ENCODE measurements around the gene PPP1R12A. TPM values are rescaled to one million over a fixed set of nuclear protein-coding genes. Genes with fewer than 3 reads are reported as not detected.

Gene PPP1R12A
- total and polyA plus RNA-seq, 9 of the 15 experiments (the other 6 are each of a cell fraction or from before 2014, with no cell fraction given), result 26.4 to 119 (median 53.3) TPM

DNA sequence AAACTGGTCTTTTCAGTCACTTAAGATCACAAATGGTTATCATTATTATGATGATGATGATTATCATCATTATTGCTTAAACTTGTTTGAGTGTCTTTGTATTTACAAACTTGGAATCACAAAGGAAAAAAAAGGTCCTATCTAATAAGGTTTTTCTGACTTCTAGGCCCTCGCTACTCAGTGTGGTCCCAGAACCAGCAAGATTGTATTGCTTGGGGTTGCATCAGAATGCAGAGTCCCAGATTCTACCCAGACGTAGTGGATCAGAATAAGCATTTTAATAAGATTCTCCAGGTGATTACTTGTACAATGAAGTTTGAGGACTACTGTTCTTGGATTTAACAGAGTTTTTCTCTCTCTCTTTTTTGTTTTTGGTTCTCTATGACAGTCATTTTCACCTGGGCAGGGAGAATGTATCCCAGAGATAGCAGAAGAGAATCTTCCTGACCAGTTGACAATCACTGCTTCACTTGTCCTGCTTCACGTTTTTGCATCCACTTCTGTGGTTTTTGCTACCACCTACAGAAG lies 29.3 kb upstream of the PPP1R12A start (continued):
- TF ChIP-seq, protein P1, sequence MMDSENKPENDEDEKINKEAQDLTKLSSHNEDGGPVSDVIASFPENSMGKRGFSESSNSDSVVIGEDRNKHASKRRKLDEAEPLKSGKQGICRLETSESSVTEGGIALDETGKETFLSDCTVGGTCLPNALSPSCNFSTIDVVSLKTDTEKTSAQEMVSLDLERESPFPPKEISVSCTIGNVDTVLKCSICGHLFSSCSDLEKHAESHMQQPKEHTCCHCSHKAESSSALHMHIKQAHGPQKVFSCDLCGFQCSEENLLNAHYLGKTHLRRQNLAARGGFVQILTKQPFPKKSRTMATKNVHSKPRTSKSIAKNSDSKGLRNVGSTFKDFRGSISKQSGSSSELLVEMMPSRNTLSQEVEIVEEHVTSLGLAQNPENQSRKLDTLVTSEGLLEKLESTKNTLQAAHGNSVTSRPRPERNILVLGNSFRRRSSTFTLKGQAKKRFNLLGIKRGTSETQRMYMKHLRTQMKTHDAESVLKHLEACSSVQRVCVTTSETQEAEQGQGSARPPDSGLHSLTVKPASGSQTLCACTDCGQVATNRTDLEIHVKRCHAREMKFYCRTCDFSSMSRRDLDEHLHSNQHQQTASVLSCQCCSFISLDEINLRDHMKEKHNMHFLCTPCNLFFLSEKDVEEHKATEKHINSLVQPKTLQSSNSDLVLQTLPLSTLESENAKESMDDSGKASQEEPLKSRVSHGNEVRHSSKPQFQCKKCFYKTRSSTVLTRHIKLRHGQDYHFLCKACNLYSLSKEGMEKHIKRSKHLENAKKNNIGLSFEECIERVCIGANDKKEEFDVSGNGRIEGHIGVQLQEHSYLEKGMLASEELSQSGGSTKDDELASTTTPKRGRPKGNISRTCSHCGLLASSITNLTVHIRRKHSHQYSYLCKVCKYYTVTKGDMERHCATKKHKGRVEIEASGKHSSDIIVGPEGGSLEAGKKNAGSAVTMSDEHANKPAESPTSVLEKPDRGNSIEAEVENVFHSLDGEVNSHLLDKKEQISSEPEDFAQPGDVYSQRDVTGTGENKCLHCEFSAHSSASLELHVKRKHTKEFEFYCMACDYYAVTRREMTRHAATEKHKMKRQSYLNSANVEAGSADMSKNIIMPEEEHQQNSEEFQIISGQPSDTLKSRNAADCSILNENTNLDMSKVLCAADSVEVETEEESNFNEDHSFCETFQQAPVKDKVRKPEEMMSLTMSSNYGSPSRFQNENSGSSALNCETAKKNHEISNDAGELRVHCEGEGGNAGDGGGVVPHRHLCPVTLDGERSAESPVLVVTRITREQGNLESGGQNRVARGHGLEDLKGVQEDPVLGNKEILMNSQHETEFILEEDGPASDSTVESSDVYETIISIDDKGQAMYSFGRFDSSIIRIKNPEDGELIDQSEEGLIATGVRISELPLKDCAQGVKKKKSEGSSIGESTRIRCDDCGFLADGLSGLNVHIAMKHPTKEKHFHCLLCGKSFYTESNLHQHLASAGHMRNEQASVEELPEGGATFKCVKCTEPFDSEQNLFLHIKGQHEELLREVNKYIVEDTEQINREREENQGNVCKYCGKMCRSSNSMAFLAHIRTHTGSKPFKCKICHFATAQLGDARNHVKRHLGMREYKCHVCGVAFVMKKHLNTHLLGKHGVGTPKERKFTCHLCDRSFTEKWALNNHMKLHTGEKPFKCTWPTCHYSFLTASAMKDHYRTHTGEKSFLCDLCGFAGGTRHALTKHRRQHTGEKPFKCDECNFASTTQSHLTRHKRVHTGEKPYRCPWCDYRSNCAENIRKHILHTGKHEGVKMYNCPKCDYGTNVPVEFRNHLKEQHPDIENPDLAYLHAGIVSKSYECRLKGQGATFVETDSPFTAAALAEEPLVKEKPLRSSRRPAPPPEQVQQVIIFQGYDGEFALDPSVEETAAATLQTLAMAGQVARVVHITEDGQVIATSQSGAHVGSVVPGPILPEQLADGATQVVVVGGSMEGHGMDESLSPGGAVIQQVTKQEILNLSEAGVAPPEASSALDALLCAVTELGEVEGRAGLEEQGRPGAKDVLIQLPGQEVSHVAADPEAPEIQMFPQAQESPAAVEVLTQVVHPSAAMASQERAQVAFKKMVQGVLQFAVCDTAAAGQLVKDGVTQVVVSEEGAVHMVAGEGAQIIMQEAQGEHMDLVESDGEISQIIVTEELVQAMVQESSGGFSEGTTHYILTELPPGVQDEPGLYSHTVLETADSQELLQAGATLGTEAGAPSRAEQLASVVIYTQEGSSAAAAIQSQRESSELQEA (IDR thresholded peaks at IDR 0.05; ENCODE audit: low read depth), result no peak
- TF ChIP-seq, protein P2, sequence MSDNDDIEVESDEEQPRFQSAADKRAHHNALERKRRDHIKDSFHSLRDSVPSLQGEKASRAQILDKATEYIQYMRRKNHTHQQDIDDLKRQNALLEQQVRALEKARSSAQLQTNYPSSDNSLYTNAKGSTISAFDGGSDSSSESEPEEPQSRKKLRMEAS (CRISPR knock-in tag; IDR thresholded peaks at IDR 0.05), result no peak
- no peak for TF ChIP-seq U2AF1 (optimal IDR thresholded peaks at IDR 0.05; ENCODE audit: low read depth, low read length)
- TF ChIP-seq CTBP1 (IDR thresholded peaks at IDR 0.05; ENCODE audit: borderline replicate concordance), result no peak
- TF ChIP-seq, protein P3, sequence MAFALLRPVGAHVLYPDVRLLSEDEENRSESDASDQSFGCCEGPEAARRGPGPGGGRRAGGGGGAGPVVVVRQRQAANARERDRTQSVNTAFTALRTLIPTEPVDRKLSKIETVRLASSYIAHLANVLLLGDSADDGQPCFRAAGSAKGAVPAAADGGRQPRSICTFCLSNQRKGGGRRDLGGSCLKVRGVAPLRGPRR (CRISPR knock-in tag; IDR thresholded peaks at IDR 0.05), result no peak
- TF ChIP-seq, protein P4, sequence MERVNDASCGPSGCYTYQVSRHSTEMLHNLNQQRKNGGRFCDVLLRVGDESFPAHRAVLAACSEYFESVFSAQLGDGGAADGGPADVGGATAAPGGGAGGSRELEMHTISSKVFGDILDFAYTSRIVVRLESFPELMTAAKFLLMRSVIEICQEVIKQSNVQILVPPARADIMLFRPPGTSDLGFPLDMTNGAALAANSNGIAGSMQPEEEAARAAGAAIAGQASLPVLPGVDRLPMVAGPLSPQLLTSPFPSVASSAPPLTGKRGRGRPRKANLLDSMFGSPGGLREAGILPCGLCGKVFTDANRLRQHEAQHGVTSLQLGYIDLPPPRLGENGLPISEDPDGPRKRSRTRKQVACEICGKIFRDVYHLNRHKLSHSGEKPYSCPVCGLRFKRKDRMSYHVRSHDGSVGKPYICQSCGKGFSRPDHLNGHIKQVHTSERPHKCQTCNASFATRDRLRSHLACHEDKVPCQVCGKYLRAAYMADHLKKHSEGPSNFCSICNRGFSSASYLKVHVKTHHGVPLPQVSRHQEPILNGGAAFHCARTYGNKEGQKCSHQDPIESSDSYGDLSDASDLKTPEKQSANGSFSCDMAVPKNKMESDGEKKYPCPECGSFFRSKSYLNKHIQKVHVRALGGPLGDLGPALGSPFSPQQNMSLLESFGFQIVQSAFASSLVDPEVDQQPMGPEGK (CRISPR knock-in tag; IDR thresholded peaks at IDR 0.05; ENCODE audit: borderline replicate concordance), result no peak
- TF ChIP-seq ZNF23 (CRISPR knock-in tag; IDR thresholded peaks at IDR 0.05), result no peak
- TF ChIP-seq, protein P5, sequence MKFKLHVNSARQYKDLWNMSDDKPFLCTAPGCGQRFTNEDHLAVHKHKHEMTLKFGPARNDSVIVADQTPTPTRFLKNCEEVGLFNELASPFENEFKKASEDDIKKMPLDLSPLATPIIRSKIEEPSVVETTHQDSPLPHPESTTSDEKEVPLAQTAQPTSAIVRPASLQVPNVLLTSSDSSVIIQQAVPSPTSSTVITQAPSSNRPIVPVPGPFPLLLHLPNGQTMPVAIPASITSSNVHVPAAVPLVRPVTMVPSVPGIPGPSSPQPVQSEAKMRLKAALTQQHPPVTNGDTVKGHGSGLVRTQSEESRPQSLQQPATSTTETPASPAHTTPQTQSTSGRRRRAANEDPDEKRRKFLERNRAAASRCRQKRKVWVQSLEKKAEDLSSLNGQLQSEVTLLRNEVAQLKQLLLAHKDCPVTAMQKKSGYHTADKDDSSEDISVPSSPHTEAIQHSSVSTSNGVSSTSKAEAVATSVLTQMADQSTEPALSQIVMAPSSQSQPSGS (CRISPR knock-in tag; IDR thresholded peaks at IDR 0.05), result no peak
- TF ChIP-seq, protein P6, sequence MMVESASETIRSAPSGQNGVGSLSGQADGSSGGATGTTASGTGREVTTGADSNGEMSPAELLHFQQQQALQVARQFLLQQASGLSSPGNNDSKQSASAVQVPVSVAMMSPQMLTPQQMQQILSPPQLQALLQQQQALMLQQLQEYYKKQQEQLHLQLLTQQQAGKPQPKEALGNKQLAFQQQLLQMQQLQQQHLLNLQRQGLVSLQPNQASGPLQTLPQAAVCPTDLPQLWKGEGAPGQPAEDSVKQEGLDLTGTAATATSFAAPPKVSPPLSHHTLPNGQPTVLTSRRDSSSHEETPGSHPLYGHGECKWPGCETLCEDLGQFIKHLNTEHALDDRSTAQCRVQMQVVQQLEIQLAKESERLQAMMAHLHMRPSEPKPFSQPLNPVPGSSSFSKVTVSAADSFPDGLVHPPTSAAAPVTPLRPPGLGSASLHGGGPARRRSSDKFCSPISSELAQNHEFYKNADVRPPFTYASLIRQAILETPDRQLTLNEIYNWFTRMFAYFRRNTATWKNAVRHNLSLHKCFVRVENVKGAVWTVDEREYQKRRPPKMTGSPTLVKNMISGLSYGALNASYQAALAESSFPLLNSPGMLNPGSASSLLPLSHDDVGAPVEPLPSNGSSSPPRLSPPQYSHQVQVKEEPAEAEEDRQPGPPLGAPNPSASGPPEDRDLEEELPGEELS (CRISPR knock-in tag; IDR thresholded peaks at IDR 0.05; ENCODE audit: borderline replicate concordance), result no peak
- TF ChIP-seq, protein P7, sequence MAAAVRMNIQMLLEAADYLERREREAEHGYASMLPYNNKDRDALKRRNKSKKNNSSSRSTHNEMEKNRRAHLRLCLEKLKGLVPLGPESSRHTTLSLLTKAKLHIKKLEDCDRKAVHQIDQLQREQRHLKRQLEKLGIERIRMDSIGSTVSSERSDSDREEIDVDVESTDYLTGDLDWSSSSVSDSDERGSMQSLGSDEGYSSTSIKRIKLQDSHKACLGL (CRISPR knock-in tag; IDR thresholded peaks at IDR 0.05; ENCODE audit: borderline replicate concordance, poor library complexity, severe bottlenecking), result no peak
- TF ChIP-seq HNRNPL (IDR thresholded peaks at IDR 0.05; ENCODE audit: low read depth, low read length), result no peak
- TF ChIP-seq ZSCAN29 (IDR thresholded peaks at IDR 0.05), result no peak

All from K562 (cell line).